HUES48 (cell line): ENCODE results near the gene CTNNA3.
"Not testable (repeated sequence)": the region's sequence is repeated elsewhere in the genome, so short reads cannot be mapped to it uniquely, and the experiment has no call there.

Source experiments
- H3K27ac ChIP-seq: one replicate; pipeline ENCODE4 v1.7.0; 2013; ENCODE audit warnings: low read depth, low read length, inconsistent platforms
- H3K27me3 ChIP-seq: 2 replicates; pipeline ENCODE4 v1.6.1; 2013; ENCODE audit warnings: mild to moderate bottlenecking, low read length; ENCODE audit not compliant: control insufficient read depth, insufficient read depth
- H3K36me3 ChIP-seq: 2 replicates; pipeline ENCODE4 v1.6.1; 2013; ENCODE audit warnings: low read length; ENCODE audit not compliant: control insufficient read depth, insufficient read depth
- H3K4me1 ChIP-seq: 2 replicates; pipeline ENCODE4 v1.6.1; 2013; ENCODE audit warnings: mild to moderate bottlenecking, low read length; ENCODE audit not compliant: control insufficient read depth, insufficient read depth
- H3K4me3 ChIP-seq: 2 replicates; pipeline ENCODE4 v1.5.1; 2013; ENCODE audit warnings: mild to moderate bottlenecking, low read depth, low read length
- H3K9ac ChIP-seq: 2 replicates; pipeline ENCODE4 v1.6.1; 2013; ENCODE audit warnings: mild to moderate bottlenecking, low read depth, low read length, moderate library complexity
- H3K9me3 ChIP-seq: 2 replicates; pipeline ENCODE4 v1.6.1; 2013; ENCODE audit warnings: low read length; ENCODE audit not compliant: control insufficient read depth, insufficient read depth

CTNNA3 gene

GRCh38 chr10:67207923-67208322 is 488.1 kb downstream of the CTNNA3 start:
- H3K9ac ChIP-seq, H3K4me3 ChIP-seq, H3K27ac ChIP-seq, H3K4me1 ChIP-seq, H3K36me3 ChIP-seq, H3K9me3 ChIP-seq, H3K27me3 ChIP-seq: not testable (repeated sequence)

- H3K27ac ChIP-seq = no peak overlapping the region
- H3K9ac ChIP-seq = no peak overlapping the region
- no peaks in the 10 kb centered on the region for H3K27me3 ChIP-seq
- no peaks in the 10 kb centered on the region for H3K36me3 ChIP-seq
- no peaks in the 10 kb centered on the region for H3K9me3 ChIP-seq
- H3K4me1 ChIP-seq = no peaks in the 10 kb centered on the region
- H3K4me3 ChIP-seq = no peak overlapping the region
Observed at GRCh38 chr10:67200913-67201564, 495.0 kb downstream of the CTNNA3 start.

GRCh38 chr10:67175354-67175753 is 520.6 kb downstream of the CTNNA3 start:
- Histone ChIP-seq H3K36me3 (no peaks in the 10 kb centered on the region), H3K4me3 (no peak overlapping the region), H3K9ac (no peak overlapping the region), H3K27ac (no peak overlapping the region), H3K9me3 (no peaks in the 10 kb centered on the region), H3K27me3 (no peaks in the 10 kb centered on the region), H3K4me1 (no peaks in the 10 kb centered on the region)

- Histone ChIP-seq H3K4me1 (no peaks in the 10 kb centered on the region), H3K9ac (no peak overlapping the region), H3K27me3 (no peaks in the 10 kb centered on the region), H3K36me3 (no peaks in the 10 kb centered on the region), H3K4me3 (no peak overlapping the region), H3K27ac (no peak overlapping the region), H3K9me3 (no peaks in the 10 kb centered on the region; the same call in 1 of the 2 replicates)
Observed at GRCh38 chr10:67173787-67174186, 522.2 kb downstream of the CTNNA3 start.

- Histone ChIP-seq H3K27me3 (no peaks in the 10 kb centered on the region), H3K4me3 (no peak overlapping the region), H3K36me3 (no peaks in the 10 kb centered on the region), H3K4me1 (no peaks in the 10 kb centered on the region), H3K27ac (no peak overlapping the region), H3K9me3 (no peaks in the 10 kb centered on the region; the same call in 1 of the 2 replicates), H3K9ac (no peak overlapping the region)
Observed at GRCh38 chr10:67171970-67172369, 524.0 kb downstream of the CTNNA3 start.

DNA sequence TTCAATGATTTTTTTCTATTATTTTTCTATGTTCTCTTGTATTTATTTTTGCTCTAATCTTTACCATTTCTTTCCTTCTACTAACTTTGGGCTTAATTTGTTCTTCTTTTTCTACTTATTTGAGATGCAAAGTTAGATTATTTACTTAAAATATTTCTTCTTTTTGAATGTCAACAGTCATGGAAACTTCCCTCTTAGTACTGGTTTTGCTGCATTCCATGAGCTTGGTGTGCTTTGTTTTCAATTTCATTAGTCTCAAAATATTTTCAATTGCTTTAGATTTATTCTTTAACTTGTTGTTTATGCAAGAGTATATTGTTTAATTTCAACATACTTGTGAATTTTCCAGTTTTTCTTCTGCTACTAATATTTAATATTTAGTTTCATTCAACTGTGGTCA is 539.8 kb downstream of the CTNNA3 start:
- H3K27ac ChIP-seq = no peak overlapping the region

DNA sequence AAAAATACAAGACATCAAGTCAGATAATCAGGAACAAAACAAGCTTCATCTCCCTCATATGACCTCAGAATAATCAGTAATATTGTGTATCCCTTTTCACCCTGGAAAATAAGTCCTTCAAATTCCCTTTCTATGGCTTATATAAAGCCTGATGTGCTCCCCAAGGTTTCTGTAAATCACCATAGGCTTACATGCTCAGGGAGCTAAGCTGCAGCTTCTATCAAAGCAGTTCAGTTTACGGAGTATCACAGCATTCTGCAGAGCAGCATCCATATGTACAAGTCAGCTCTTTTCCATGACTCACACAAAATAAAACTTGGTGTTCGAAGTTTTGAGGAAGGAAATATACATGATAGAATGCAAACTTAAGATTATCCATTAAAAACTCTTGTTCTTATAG is 544.5 kb downstream of the CTNNA3 start:
- H3K9me3 ChIP-seq = no peaks in the 10 kb centered on the region
- H3K36me3 ChIP-seq = no peaks in the 10 kb centered on the region
- no peak overlapping the region for H3K9ac ChIP-seq
- no peak overlapping the region for H3K27ac ChIP-seq
- no peaks in the 10 kb centered on the region for H3K27me3 ChIP-seq
- H3K4me1 ChIP-seq = peaks cover 4% of the 10 kb centered on the region; the same call in 1 of the 2 replicates
- no peak overlapping the region for H3K4me3 ChIP-seq

More for the DNA sequence above, 539.8 kb downstream of the CTNNA3 start:
- Histone ChIP-seq H3K27me3 (no peaks in the 10 kb centered on the region), H3K4me3 (no peak overlapping the region), H3K9me3 (no peaks in the 10 kb centered on the region), H3K36me3 (no peaks in the 10 kb centered on the region), H3K9ac (no peak overlapping the region), H3K4me1 (peaks cover 4% of the 10 kb centered on the region; the same call in 1 of the 2 replicates)

DNA sequence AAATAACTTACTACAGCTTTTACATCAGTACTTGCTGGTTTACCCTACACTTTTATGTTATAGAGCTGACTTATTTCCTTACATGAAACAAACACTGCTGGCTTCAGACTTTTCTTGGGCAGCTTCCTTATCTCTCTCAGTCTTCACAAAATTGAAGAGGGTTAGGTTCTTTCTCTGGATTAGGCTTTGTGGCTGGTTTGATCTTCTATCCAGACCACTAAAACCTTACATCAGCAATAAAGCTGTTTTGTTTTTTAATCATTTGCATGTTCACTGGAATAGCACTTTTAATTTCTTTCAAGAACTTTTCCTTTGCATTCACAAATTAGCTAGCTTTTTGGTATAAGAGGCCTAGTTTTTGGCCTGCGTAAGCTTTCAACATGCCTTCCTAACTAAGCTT is 551.5 kb downstream of the CTNNA3 start:
- H3K9ac ChIP-seq = no peak overlapping the region
- no peak overlapping the region for H3K27ac ChIP-seq
- no peaks in the 10 kb centered on the region for H3K27me3 ChIP-seq
- H3K4me1 ChIP-seq = peaks cover 8% of the 10 kb centered on the region
- no peaks in the 10 kb centered on the region for H3K36me3 ChIP-seq
- no peak overlapping the region for H3K4me3 ChIP-seq
- H3K9me3 ChIP-seq = no peaks in the 10 kb centered on the region

DNA sequence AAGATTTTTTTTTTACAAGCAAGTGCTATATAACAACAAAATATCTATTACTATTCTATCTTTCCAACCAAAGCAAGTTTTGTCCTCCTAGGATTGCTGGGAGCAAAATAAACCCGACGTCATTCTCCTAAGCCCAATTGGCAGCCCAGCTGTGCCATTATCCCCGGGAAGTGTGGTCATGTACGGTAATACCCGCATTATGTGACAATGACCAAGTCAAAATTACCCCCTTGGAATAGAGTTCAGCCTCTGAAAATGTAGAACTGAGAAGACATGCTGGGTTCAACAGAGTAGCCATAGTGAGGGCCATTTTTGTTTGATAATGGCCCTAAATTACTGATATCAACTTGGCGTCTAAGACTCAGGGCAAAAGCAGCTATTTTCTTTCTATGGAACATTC is 554.7 kb downstream of the CTNNA3 start:
- Histone ChIP-seq H3K4me3 (no peak overlapping the region), H3K4me1 (peaks cover 8% of the 10 kb centered on the region), H3K36me3 (no peaks in the 10 kb centered on the region), H3K9ac (no peak overlapping the region), H3K27me3 (no peaks in the 10 kb centered on the region), H3K27ac (no peak overlapping the region), H3K9me3 (no peaks in the 10 kb centered on the region)

- Histone ChIP-seq H3K4me3 (no peak overlapping the region), H3K4me1 (peaks cover 8% of the 10 kb centered on the region), H3K9me3 (no peaks in the 10 kb centered on the region), H3K36me3 (no peaks in the 10 kb centered on the region), H3K27me3 (no peaks in the 10 kb centered on the region), H3K9ac (no peak overlapping the region), H3K27ac (no peak overlapping the region)
Observed at GRCh38 chr10:67140641-67141040, 555.4 kb downstream of the CTNNA3 start.

DNA sequence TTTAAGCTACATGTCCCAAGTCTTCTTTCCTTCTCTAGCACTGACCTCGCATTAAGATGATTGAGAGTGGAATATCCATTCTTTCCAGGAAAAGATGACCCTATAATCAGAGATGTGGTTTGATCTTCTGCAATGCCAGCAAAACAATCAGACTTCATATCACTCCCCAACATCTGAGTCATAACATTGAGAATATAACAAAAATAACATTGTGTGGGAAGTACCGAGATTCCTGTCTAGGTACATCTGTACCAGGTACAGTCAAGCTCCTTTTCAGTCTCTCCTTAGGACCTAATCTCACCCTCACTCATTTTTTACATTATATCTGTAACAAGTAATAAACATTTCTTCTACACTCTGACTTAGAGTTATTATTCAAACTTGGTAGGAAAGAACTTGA is 568.6 kb downstream of the CTNNA3 start:
- Histone ChIP-seq H3K36me3 (no peaks in the 10 kb centered on the region), H3K9ac (no peak overlapping the region)

More for the DNA sequence above, 568.6 kb downstream of the CTNNA3 start:
- Histone ChIP-seq H3K9me3 (no peaks in the 10 kb centered on the region), H3K27ac (no peak overlapping the region), H3K27me3 (no peaks in the 10 kb centered on the region), H3K4me1 (no peaks in the 10 kb centered on the region), H3K4me3 (no peak overlapping the region)
